ENCODE data around the gene RIT2.

DNA sequence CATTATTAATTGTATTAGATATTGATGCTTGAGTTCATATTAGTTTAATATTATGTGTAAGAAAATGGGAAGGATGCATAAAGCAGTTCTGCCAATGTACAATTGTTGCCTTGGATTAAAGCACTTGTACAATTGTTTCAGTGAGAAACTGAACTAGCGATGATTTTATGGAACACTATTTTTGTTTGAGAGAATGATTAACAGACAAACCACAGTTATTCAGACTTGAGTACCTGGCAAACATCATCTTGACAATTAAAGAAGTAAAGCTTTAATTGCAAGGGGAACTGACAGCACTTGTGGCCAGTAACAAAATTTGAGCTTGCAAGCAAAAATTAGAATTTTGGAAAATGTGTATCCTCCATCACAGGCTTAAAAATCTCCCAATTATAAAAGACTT lies 214.3 kb downstream of the RIT2 start:
- TF ChIP-seq, protein P1, sequence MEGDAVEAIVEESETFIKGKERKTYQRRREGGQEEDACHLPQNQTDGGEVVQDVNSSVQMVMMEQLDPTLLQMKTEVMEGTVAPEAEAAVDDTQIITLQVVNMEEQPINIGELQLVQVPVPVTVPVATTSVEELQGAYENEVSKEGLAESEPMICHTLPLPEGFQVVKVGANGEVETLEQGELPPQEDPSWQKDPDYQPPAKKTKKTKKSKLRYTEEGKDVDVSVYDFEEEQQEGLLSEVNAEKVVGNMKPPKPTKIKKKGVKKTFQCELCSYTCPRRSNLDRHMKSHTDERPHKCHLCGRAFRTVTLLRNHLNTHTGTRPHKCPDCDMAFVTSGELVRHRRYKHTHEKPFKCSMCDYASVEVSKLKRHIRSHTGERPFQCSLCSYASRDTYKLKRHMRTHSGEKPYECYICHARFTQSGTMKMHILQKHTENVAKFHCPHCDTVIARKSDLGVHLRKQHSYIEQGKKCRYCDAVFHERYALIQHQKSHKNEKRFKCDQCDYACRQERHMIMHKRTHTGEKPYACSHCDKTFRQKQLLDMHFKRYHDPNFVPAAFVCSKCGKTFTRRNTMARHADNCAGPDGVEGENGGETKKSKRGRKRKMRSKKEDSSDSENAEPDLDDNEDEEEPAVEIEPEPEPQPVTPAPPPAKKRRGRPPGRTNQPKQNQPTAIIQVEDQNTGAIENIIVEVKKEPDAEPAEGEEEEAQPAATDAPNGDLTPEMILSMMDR (IDR thresholded peaks at IDR 0.05), result no peak
- TF ChIP-seq POLR2A (IDR thresholded peaks at IDR 0.05), result no peak
